HCT116 (cell line): ENCODE data around the gene KMO. TPM values are rescaled to one million over a fixed set of nuclear protein-coding genes. Genes with fewer than 3 reads are reported as not detected.

Experiments used
- ATAC-seq: fragments of 200-7000 bp; cut with Tn5 transposase; 2 replicates; pipeline ENCODE4 v1.9.1; 2020; ENCODE audit warnings: mild to moderate bottlenecking, moderate library complexity
- BruUV-seq: library from RNA; stranded (reverse); fragments of 400-500 nt; replicated peaks from 2 replicates; lab custom pipeline; 2021; lab: Mats Ljungman, UMichigan
- CTCF ChIA-PET: fragments of 300-600 bp; sonication (Branson Sonifier 250); formaldehyde crosslinking; loops from one replicate; lab custom pipeline; 2021; ENCODE audit warnings: antibody characterized with exemption; lab: Charles Lee
- POLR2A ChIA-PET: fragments of 300-600, 350-600 bp; sonication (Branson Sonifier 250); formaldehyde crosslinking; loops from one replicate; lab custom pipeline; 2021; ENCODE audit warnings: antibody characterized with exemption; lab: Charles Lee
- RAD21 ChIA-PET, 2 experiments: fragments of 300-600 bp; sonication (Branson Sonifier 250); formaldehyde crosslinking; loops; one replicate each; lab custom pipeline; 2023; ENCODE audit warnings: low total read pairs in 2 of 2; ENCODE audit not compliant: uncharacterized antibody in 2 of 2, unreplicated experiment in 2 of 2, low non-redundant PET in 1 of 2; lab: Charles Lee
- DNase-seq: peaks from one replicate; pipeline ENCODE4 v3.0.0-alpha.2; 2010; ENCODE audit warnings: low read depth, low spot score
- H2AFZ ChIP-seq: fragments of 200-600 bp; shearing (Covaris generic), sonication (generic); 2 replicates; pipeline ENCODE4 v1.6.1; 2017; ENCODE audit warnings: low read depth, mixed run types, mixed read lengths, antibody characterized with exemption, low read length; ENCODE audit not compliant: poor library complexity, severe bottlenecking
- H3K27ac ChIP-seq: 2 replicates; pipeline ENCODE4 v1.5.1; 2012; ENCODE audit warnings: low read depth, low read length
- H3K27me3 ChIP-seq: fragments of 200-600 bp; sonication (generic); 2 replicates; pipeline ENCODE4 v1.6.1; 2016; ENCODE audit warnings: mixed run types, low read length, mixed read lengths; ENCODE audit not compliant: insufficient read depth
- H3K36me3 ChIP-seq, 2 experiments: fragments of 200-500 bp in 1 of 2; fragments of 200-600 bp in 1 of 2; sonication (Bioruptor generic) in 1 of 2; sonication (generic) in 1 of 2; 2 replicates each; pipeline versions ENCODE4 v1.5.1 to v1.6.1; 2014 to 2016; ENCODE audit warnings: low read length in 2 of 2, inconsistent platforms in 1 of 2, mixed read lengths in 1 of 2, mixed run types in 1 of 2; ENCODE audit not compliant: insufficient read depth in 2 of 2, control insufficient read depth in 1 of 2
- H3K4me1 ChIP-seq, 2 experiments: fragments of 200-600 bp in 1 of 2; sonication (generic) in 1 of 2; 2 replicates each; pipeline versions ENCODE4 v1.5.1 to v1.6.1; 2012 to 2017; ENCODE audit warnings: low read length in 2 of 2, inconsistent platforms in 1 of 2, mild to moderate bottlenecking in 1 of 2, mixed read lengths in 1 of 2, mixed run types in 1 of 2, moderate library complexity in 1 of 2; ENCODE audit not compliant: insufficient read depth in 2 of 2, control insufficient read depth in 1 of 2
- H3K4me2 ChIP-seq: fragments of 200-600 bp; sonication (generic); 2 replicates; pipeline ENCODE4 v1.6.1; 2017; ENCODE audit warnings: mixed run types, low read length, mixed read lengths
- H3K4me3 ChIP-seq, 2 experiments: fragments of 200-600 bp in 1 of 2; sonication (generic) in 1 of 2; replicated peaks in 1 of 2; 2 replicates each; pipeline ENCODE4 v1.5.1; 2011 to 2016; ENCODE audit warnings: low read length in 2 of 2, control low read depth in 1 of 2, low read depth in 1 of 2, mild to moderate bottlenecking in 1 of 2, mixed read lengths in 1 of 2, mixed run types in 1 of 2
- H3K79me2 ChIP-seq: fragments of 200-600 bp; sonication (generic); 2 replicates; pipeline ENCODE4 v1.6.1; 2017; ENCODE audit warnings: mild to moderate bottlenecking, mixed run types, low read length, moderate library complexity, mixed read lengths; ENCODE audit not compliant: insufficient read depth
- H3K9ac ChIP-seq: fragments of 200-600 bp; sonication (generic); 2 replicates; pipeline ENCODE4 v1.6.1; 2016; ENCODE audit warnings: low read length, mixed read lengths
- H3K9me2 ChIP-seq: fragments of 200-600 bp; sonication (generic), shearing (Covaris generic); 2 replicates; pipeline ENCODE4 v1.6.1; 2017; ENCODE audit warnings: mixed run types, mild to moderate bottlenecking, moderate library complexity; ENCODE audit not compliant: insufficient read depth
- H3K9me3 ChIP-seq, 2 experiments: fragments of 200-500 bp in 1 of 2; fragments of 200-600 bp in 1 of 2; sonication (Bioruptor generic) in 1 of 2; sonication (generic) in 1 of 2; 2 replicates each; pipeline ENCODE4 v1.6.1; 2014 to 2017; ENCODE audit warnings: low read length in 2 of 2, mixed read lengths in 2 of 2, inconsistent platforms in 1 of 2, low read depth in 1 of 2, mild to moderate bottlenecking in 1 of 2, mixed run types in 1 of 2, moderate library complexity in 1 of 2; ENCODE audit not compliant: control insufficient read depth in 1 of 2, insufficient read depth in 1 of 2
- H4K20me1 ChIP-seq: fragments of 200-600 bp; sonication (generic), shearing (Covaris generic); 2 replicates; pipeline ENCODE4 v1.6.1; 2017; ENCODE audit warnings: mixed run types, mild to moderate bottlenecking, moderate library complexity; ENCODE audit not compliant: insufficient read depth
- ELF1 ChIP-seq: IDR thresholded peaks from 2 replicates; pipeline ENCODE4 v1.6.1; 2012; ENCODE audit warnings: low read depth, borderline replicate concordance
- EZH2phosphoT487 ChIP-seq: fragments of 200-600 bp; IDR thresholded peaks from 2 replicates; pipeline ENCODE4 v1.6.1; 2018; ENCODE audit warnings: antibody characterized with exemption, borderline replicate concordance
- FOSL1 ChIP-seq: IDR thresholded peaks from 2 replicates; pipeline ENCODE4 v1.6.1; 2012; ENCODE audit warnings: low read depth
- JUND ChIP-seq: IDR thresholded peaks from 2 replicates; pipeline ENCODE4 v1.6.1; 2012
- MAX ChIP-seq: IDR thresholded peaks from 2 replicates; pipeline ENCODE4 v1.6.1; 2012
- SP1 ChIP-seq: IDR thresholded peaks from 2 replicates; pipeline ENCODE4 v1.6.1; 2012; ENCODE audit warnings: low read depth
- SRF ChIP-seq: IDR thresholded peaks from 2 replicates; pipeline ENCODE4 v1.6.1; 2012; ENCODE audit warnings: low read depth
- TCF7L2 ChIP-seq: IDR thresholded peaks from 2 replicates; pipeline ENCODE4 v1.7.0; 2011; ENCODE audit warnings: borderline replicate concordance, inconsistent platforms; ENCODE audit not compliant: insufficient read depth, insufficient read length; ENCODE audit errors: extremely low read depth
- ZBTB33 ChIP-seq: IDR thresholded peaks from 2 replicates; pipeline ENCODE4 v1.6.1; 2011; ENCODE audit warnings: mild to moderate bottlenecking, low read length, moderate library complexity; ENCODE audit not compliant: insufficient replicate concordance; ENCODE audit errors: extremely low read depth
- ZNF274 ChIP-seq: fragments of 200-500 bp; sonication (Bioruptor generic); IDR thresholded peaks from 2 replicates; pipeline ENCODE4 v1.6.1; 2014; ENCODE audit warnings: mild to moderate bottlenecking, low read depth, low read length, inconsistent platforms
- intact Hi-C: fragments of 100-400 bp; cut with micrococcal nuclease; formaldehyde crosslinking; loops from 2 replicates; pipeline ENCODE4 v1.10.0; 2022
- total RNA-seq: library from RNA; stranded (reverse); gene quantifications from one replicate; pipeline ENCODE4 v1.2.1, GENCODE V29; 2021; ENCODE audit not compliant: unreplicated experiment

Gene KMO
- total RNA-seq, 1 experiment from 2014 or later: not detected

- Histone ChIP-seq H3K4me1 (peaks cover 0 to 30% of the 10 kb centered on the region in 2 experiments; a peak in 2 of 4 replicates), H3K27me3 (no peaks in the 10 kb centered on the region), H3K9ac (no peak overlapping the region), H3K79me2 (no peaks in the 10 kb centered on the region), H3K27ac (no peak overlapping the region), H2AFZ (no peak overlapping the region), H3K9me2 (no peaks in the 10 kb centered on the region), H4K20me1 (no peaks in the 10 kb centered on the region), H3K36me3 (no peaks in the 10 kb centered on the region), H3K4me2 (peak overlapping the region; percentile 29), H3K9me3 (no peaks in the 10 kb centered on the region), H3K4me3 (no peak overlapping the region)
- ChIA-PET POLR2A (no interaction called here), CTCF (interaction anchor here (0.8 kb wide), 1 partner anchor 14 kb away, joined by 3 read pairs; no protein-coding TSS in a partner anchor), RAD21 (no interaction called here)
- no TSS peak for BruUV-seq
- intact Hi-C loops: no loop called here
- DNase-seq: no peak
- ATAC-seq: peak; percentile 67
- TF ChIP-seq SP1 (peak; percentile 39), FOSL1 (peak; percentile 38), EZH2phosphoT487 (no peak), MAX (0 out of 2 replicates have a peak, but pooled peaks have one; percentile 23), JUND (no peak), SRF (no peak), ZBTB33 (no peak), TCF7L2 (no peak), ZNF274 (no peak), ELF1 (no peak)
Measured at GRCh38 chr1:241591317-241591716, 59.1 kb downstream of the KMO start.
